Activated CD4-positive, CD25-positive, alpha-beta regulatory T cell treated with anti-CD3 and anti-CD28 coated beads, Interleukin-2, amount 50 U/mL, for 24 hours (primary cell): ENCODE measurements around the gene SETX.

Experiments
- ATAC-seq, 2 donors: fragments of 150-1000 bp; cut with Tn5 transposase; one replicate each; pipeline ENCODE4 v1.10.0; 2021; ENCODE audit warnings: mild to moderate bottlenecking in 1 of 2, moderate library complexity in 1 of 2

The SETX gene

DNA sequence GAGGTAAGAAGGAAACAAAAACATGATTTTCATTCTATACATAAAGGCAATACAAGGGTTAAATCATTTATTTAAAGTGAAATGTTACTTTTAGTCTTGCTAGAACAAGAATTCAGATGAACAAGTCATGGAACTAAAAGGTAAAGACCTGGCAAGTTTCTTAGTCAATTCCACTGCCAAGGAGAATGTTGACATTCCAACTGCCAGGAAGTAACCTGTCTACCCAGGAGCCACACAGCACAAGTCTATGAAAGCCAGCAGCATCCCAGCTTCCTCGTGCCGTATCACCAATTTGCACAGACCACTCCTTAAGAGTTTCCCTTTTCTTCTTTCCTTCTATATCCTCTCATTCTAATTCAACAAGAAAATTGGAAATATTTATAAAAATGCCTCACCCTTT, 79.9 kb downstream of the SETX start:
- ATAC-seq: no peak

DNA sequence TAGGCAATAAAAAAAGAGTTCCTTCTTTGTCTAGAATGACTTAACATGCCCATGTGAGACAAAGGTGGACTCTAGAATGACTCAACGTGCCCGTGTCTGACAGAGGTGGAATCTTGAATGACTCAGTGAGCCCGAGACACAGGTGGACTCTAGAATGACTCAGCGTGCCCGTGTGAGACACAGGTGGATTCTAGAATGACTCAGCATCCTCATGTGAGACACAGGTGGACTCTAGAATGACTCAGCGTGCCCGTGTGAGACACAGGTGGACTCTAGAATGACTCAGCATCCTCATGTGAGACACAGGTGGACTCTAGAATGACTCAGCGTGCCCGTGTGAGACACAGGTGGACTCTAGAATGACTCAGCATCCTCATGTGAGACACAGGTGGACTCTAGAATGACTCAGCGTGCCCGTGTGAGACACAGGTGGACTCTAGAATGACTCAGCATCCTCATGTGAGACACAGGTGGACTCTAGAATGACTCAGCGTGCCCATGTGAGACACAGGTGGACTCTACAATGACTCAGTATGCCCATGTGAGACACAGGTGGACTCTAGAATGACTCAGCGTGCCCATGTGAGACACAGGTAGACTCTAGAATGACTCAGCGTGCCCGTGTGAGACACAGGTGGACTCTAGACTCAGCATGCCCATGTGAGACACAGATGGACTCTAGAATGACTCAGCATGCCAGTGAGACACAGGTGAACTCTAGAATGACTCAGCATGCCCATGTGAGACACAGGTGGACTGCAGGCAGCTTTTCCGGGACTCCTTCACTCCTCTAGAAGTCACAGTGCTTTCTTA, 84.9 kb downstream of the SETX start:
- ATAC-seq: peak; percentile 95

DNA sequence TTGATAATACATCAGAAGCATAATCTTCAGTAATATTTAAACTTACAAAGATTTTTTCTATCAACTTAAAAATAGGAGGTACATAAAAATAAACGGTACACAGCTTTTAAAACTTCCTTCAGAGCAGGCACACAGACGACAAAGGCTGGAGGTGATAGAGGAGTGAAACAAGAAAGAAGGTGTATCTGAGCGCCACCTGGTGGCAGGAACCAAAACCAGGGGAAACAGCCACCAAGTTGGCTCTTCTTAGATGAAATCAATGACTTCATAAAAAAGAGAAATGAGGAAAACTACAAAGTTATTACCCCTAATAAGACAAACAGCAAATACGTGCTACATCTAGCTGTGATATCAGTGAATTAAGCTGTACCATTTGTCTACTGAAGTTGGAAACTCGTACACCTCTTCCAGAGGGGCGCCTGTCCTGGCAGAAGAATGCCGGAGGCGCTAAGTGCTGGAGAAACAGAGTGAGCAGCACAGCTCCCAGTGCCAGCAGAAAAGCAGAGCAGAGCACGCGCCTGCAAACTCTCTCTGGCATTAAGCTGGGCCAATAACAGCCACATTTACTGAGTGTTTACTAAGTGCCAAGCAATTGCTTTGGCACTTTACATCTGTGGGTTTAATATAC, 85.9 kb downstream of the SETX start:
- ATAC-seq: no peak

DNA sequence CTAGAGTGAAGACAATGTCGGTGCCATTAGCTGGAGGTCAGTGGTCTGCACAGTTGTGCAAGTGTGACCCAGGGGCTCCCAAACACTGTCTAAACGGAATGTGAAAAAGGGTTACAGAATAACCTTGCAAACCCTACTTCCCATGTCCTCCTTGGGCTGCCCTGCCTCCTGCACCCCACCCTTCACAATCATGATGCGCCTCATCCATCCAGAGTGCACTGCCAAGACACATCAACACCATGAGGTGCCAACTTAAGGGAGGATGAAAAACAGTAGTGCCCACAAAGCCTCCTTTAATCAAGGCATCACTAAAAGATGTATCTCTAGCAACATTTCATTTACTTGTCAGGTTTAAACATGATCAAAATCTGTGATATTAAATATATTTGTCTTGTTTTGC, 87.1 kb downstream of the SETX start:
- no peak for ATAC-seq

DNA sequence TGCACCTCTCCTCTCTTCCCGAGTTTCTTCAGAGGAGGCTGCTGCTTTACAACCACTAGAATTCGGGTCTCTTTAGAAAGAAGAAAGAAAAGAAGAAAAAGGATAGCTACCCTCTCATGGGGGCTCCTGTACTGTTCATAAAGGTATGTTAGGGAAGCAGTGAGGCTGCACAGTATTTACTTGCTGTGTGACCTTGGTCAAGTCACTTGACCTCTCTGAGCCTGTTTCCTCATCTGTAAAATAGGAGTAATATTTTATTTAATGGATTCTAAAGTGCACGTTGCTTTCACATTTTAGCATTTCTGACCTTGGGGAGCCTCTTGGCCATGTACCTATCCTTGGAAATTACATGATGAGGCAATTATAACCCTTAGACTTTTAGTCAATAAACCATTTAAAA, 88.8 kb downstream of the SETX start:
- no peak for ATAC-seq

DNA sequence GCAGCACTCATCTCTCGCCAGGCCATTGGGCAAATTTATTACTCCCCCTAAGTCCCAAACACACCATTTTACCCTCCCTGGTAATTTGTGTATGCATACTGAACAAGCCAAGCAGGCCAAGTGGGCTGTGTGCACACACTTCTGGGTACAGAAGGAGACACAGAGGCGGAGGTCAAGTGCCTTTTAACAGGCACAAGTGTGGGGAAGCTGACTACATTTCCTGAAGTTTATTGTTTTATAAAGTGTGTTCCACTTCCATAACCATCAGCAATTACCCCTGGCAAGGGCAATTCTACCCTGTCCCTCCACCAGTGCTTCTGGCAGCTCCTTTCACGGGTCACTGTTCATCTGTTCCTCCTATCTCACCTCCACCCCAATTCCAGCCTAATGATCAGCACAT, 93.9 kb downstream of the SETX start:
- ATAC-seq: no peak

DNA sequence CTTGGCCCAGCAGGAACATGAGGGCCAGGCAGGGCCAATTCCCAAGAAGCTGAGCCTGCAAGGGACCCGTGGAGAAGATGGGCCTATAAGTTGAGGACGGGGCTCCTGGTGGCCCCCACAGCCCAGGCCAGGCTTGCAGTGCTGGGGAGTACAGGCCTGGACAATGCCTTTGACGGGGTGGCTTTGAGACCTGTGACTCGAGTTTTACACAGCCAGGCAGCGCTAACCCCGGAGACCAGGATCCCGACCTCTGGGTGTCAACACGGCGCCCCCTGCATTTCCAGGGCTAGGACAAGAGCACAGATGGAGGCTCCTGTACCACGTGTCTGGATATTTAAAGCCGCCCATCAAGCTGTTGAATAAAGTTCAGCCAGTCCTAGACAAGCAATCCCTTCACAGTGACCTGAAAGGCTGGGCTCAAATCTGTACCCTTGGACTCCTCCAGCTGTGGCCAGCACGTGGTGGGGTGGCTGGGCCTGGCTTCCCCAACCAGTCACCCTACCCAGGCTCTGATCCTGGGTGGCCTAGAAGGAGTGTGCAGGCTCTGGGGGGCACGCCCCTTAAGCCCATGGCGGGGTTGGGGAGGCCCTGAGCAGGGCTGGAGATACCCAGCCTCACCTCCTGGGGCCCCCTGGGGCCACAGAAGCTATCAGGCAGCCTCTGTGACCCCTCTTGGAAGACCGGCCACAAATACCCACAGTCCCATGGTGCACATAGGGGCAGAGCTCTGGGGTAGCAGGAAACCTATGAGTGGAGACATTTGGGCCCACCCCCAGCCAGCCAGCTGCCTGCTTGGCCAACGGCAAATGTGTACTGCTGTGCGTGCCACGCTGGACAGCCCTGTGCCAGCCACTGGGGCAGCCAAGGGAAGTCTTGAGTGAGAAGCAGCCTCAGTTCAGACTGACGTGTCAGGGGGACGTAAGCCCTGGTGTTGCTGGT, 104.2 kb downstream of the SETX start:
- no peak for ATAC-seq

DNA sequence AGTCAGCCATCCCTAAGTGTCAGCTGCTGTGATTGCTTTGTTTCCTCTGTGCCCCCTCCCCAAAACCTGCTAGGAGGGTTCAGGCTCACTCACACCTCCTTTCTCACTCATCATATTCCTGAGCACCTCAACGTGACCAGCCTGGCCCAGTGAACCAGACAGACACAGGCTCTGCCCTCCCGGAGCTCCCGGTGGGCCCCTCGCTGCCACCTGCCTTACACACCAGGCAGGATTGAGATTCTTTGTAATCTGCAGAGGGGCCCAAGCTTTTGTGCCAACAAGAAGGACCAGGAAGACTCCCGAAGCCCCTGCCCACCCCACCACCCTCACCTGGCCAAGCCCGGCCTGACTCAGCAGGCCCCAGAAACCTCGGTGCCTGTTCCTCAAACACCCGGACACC, 105.1 kb downstream of the SETX start:
- ATAC-seq: no peak

DNA sequence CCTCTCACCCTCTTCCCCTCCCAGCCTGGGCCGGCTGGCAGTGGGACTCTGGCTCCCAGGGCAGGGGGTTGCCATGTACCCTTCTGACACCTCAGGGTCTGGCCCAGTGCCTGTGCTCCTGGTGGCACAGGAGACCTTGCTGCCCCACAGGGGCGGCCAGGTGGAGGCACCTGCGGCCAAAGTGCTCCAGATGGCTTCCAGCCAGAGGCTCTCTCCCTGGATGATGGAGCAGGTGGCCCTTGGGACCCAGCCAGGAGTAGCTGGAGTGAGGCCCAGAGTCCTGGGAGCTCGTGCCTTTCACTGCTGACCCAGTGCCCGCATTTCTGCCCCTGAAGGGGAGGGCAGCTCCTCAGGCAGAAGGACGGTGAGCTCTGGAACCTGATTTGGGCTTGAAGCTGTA, 105.7 kb downstream of the SETX start:
- ATAC-seq: no peak

DNA sequence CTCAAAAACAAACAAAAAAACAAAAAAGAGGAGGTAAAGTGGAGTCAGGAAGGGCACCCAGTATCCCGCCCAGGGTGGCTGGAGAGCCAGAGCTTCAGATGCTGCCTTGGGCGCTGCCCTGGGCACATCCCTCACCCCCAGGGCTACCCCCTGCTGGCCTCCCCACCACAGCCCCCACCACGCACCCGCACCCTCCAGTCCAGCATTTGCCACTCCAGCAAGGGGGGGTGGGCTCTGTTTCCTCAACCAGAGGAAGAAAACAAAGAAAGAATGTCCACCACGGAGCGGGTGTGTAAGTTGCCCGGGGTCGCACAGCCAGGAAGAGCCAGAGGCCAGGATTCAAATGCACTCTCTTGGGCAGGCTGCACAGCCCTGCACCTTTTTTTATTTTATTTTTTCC, 106.8 kb downstream of the SETX start:
- no peak for ATAC-seq

DNA sequence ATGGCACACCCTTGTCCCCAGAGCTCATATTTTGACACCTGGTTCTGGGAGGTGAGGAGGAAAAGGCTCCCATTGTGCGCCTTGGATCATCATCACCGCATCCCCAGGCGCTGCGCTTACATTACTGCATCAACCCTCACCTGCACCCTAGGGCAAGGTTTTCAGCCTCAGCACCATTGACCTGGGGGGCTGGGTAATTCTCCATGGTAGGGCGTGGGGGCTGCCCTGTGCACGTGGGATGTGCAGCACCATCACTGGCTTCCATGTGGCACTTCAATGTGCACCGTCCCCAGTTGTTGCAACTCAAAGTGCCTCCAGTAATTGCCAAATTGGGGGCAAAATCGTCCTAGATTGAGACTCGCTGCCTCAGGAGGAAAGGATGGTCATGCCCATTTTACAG, 109.3 kb downstream of the SETX start:
- no peak for ATAC-seq

DNA sequence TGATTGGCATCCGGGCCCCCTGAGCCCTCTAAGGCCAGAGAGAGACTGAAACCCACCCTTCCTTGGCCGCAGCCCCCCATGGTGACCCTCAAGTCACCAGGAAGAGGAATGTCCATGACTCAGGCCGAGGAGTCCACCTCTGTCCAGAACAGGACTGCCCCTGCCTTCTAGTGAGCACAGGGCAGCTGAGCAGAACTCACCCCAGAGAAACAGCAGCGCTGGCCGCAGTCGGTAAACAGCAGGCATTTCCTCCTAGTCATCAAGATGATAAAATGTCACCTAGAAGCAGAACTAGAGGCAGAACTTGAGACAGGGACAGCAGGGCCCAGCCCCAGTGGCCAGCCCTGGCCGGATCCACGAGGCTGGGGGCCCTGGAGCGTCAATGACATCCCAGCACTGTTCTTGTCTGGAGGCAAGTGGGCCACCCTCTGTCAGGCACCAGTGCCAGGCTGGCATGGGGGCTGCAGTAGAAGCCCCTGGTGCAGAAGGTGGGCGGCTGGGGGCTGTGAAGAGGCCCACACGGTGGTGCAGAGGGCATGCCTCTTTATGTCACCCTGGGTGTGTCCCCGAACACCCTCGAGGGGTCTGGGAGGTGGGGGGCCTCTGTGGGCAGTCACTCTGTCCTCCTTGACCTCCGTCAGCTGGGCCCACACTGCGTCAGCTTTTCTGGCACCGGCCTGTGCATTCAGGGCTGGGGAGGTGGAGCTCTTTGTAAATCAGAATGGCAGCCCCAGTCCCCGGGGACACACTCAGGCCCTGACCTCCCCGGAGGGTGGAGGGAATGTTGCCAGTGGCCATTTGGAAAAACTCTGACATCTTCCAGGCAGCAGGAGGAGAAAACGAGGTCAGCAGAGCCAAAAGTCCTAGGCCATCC, 110.0 kb downstream of the SETX start:
- ATAC-seq: no peak

DNA sequence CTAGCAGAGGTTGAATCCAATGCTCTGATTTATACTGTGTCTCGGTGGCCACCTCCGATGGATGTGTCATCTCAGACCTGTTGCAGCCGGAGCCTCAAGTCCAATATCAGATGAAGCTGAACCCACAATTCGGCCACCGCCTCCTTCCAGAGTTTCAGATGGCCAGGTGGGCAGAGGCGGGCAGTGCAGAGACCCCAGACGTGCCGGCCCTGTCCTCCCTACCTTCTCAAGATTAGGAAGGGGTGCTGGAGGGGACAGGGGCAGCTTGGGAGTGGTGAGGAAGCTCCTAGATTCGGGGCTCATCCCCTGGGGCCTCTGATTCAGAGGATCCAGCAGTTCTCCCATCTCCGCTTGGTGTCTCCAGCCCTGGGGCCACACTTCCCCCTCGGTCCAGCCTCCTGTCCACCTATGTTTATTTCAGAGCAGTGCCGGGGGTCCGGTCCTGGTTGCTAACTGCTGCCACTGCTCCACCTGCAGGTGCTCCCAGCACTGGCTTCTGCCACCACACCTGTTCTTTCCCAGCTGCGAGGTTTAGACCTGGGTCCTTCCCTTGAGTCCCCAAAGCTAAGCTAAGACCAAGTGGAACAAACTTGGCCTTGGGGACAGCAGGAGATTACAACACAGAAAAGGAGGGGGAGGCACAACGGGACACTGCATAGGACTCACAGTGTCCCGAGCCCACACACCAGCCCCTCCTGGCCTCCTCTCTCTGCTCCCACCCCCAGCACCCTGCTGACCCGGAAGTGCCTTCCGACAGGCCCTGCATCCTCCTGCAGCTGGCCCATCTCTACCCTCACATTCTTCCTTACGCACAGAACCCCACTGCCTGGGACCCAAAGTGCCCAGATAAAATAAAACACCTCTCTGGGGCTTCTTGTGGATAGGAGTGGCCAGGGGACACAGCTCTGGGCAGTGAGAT, 111.4 kb downstream of the SETX start:
- no peak for ATAC-seq

DNA sequence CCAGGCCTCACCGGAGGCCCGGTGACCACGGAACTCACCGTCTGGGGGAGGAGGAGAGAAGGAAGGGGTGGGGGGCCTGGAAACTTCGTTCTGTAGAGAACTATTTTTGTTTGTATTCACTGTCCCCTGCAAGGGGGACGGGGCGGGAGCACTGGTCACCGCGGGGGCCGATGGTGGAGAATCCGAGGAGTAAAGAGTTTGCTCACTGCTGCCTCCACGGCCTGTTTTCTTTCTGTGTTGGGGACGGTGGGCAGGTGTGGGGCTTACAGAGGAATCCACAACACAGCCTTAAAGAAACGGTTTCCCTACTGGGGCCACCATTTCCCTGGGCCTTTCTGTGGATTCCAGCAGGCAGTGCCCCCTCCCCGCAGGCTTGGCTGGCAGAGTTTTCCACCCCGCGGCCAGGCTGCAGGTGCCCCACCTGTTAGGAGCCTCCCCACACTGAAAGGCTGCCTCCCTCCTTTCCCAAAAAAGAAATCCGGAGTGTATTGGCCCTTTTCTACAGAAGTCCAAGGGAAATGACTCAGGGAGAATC, 112.1 kb downstream of the SETX start:
- no peak for ATAC-seq

DNA sequence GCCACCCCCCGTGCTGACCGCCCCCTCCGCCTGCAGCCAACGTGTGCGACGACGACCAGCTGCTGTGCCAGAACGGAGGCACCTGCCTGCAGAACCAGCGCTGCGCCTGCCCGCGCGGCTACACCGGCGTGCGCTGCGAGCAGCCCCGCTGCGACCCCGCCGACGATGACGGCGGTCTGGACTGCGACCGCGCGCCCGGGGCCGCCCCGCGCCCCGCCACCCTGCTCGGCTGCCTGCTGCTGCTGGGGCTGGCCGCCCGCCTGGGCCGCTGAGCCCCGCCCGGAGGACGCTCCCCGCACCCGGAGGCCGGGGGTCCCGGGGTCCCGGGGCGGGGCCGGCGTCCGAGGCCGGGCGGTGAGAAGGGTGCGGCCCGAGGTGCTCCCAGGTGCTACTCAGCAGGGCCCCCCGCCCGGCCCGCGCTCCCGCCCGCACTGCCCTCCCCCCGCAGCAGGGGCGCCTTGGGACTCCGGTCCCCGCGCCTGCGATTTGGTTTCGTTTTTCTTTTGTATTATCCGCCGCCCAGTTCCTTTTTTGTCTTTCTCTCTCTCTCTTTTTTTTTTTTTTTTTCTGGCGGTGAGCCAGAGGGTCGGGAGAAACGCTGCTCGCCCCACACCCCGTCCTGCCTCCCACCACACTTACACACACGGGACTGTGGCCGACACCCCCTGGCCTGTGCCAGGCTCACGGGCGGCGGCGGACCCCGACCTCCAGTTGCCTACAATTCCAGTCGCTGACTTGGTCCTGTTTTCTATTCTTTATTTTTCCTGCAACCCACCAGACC, 112.8 kb downstream of the SETX start:
- ATAC-seq: no peak

DNA sequence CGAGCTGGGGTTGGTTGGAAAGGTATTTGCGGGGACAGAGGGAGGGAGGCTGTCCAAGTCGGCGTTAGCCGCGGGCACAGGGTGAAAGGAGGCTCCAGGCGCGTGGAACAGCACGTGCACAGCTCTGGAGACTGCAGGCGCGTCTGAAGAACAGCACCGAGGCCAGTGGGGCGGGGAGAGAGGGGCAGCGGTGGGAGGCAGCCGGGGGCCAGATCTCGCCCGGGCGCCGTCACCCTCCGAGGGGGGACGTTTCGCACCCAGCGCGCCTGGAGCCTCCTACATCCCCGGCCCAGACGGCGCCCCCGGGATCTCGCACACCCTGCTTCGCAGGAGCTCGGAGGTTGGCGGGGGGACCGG, 113.3 kb downstream of the SETX start:
- no peak for ATAC-seq

DNA sequence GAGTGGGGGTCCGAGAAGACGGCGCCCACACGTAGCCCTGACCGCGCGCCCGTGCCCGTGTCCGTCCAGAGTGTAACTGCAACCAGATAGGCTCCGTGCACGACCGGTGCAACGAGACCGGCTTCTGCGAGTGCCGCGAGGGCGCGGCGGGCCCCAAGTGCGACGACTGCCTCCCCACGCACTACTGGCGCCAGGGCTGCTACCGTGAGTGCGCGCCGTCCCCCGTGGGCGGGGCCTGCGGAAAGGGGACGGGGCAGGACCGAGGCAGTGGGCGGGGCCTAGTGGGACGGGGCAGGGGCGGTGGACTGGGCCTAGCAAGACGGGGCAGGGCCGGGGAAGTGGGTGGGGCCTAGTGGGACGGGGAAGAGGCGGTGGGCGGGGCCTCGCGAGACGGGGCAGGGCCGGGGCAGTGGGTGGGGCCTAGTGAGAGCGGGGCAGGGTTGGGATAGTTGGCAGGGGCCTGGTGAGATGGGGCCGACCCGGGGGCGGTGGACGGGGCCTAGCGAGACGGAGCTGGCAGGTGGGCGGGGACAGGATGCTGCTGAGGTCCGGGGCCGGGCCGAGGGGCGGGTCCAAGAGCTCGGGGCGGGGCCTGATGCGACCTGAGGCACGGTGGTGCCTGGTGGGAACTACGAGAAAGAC, 113.8 kb downstream of the SETX start:
- peak; percentile 92 to 93 for ATAC-seq

DNA sequence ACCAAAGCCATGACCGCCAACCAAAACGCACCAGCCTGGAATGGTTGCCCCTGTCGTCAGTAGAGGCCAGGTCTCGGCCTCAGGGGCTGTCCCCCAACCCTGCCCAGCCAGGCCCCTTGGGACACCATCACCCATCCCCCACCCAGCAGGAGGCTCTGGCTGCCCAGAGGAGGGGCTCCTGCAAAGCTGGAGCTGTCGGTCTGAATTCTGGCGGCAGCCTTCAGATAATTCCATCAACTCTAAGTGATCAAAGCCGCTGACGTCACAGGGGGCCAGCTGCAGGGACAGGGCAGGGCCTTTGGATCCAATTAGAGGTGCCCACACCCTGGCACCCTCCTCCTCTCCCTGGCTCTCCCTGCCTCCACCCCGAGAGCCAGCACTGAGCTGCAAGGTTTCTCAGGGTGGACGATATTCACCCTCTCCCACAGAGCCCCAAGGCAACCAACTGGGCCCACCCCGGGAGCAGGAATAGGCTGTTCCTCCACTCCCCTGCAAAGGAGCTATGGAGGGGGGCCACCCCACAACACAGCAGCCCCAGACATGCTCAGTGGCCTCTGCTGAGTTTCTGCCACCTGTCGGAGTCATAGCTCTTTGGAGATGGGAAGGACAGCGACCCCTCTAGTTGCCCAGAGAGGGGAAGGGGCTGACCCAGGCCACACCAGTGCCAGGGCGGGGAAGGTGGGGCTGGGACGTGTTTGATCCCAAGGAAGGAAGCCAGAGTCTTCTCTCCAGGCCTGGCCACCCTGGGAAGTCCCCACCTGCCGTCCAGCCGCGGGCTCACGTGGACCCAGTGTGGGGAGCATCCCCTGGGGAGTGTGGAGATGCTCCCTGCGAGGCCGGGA, 114.6 kb downstream of the SETX start:
- ATAC-seq: no peak

DNA sequence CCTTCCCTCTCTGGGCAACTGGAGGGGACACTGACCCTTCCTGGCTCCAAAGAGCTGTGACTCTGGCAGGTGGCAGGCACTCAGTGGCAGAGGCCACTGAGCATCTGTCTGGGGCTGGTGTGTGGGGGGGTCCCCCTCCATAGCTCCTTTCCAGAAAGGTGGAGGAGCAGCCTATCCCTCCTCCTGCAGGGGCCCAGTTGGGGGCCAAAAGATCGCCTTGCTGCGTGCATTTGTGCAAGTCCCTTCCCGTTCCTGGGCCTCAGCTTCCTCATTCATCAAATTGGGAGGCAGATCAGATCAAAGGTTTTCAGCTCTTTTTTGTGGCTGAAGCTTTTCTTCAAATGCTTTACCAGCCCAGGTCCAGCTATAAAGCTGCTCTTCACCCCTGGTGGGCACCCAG, 115.3 kb downstream of the SETX start:
- ATAC-seq: no peak
